Neural cell (in vitro differentiated cells): ENCODE results near the gene APEX1. TPM values are rescaled to one million over a fixed set of nuclear protein-coding genes. Genes with fewer than 3 reads are reported as not detected.

ENCODE experiments used
- H2AFZ ChIP-seq: fragments of 200-600, 300-800 bp; sonication (generic), shearing (Covaris generic); 2 replicates; pipeline ENCODE4 v1.6.0; 2014; ENCODE audit warnings: low read depth, mild to moderate bottlenecking, antibody characterized with exemption, low read length, moderate library complexity
- H3F3A ChIP-seq: fragments of 200-600 bp; shearing (Covaris generic); 2 replicates; pipeline ENCODE4 v1.6.1; 2016; ENCODE audit warnings: mild to moderate bottlenecking, moderate library complexity, mixed read lengths, antibody characterized with exemption, low read length; ENCODE audit not compliant: insufficient read depth, poor library complexity, severe bottlenecking
- H3K27ac ChIP-seq: fragments of 200-600, 300-800 bp; sonication (generic), shearing (Covaris generic); 2 replicates; pipeline ENCODE4 v1.5.1; 2014; ENCODE audit warnings: mild to moderate bottlenecking, low read length, moderate library complexity
- H3K27me3 ChIP-seq: fragments of 300-800, 200-600 bp; sonication (generic), shearing (Covaris generic); 2 replicates; pipeline ENCODE4 v1.6.0; 2014; ENCODE audit warnings: mild to moderate bottlenecking, low read depth, low read length, moderate library complexity; ENCODE audit not compliant: insufficient read depth
- H3K36me3 ChIP-seq: fragments of 300-800, 200-600 bp; sonication (generic), shearing (Covaris generic); 2 replicates; pipeline ENCODE4 v1.5.1; 2014; ENCODE audit warnings: mild to moderate bottlenecking, antibody characterized with exemption, low read length, moderate library complexity; ENCODE audit not compliant: insufficient read depth
- H3K4me2 ChIP-seq: fragments of 300-800, 200-600 bp; sonication (generic), shearing (Covaris generic); 2 replicates; pipeline ENCODE4 v1.6.0; 2014; ENCODE audit warnings: mild to moderate bottlenecking, low read length
- H3K4me3 ChIP-seq: fragments of 300-800, 200-600 bp; sonication (generic), shearing (Covaris generic); 2 replicates; pipeline ENCODE4 v1.5.1; 2014; ENCODE audit warnings: mild to moderate bottlenecking, low read length, moderate library complexity
- H3K79me2 ChIP-seq: fragments of 200-600 bp; shearing (Covaris generic); replicated peaks from 2 replicates; pipeline ENCODE4 v1.6.0; 2014; ENCODE audit warnings: mild to moderate bottlenecking, low read length, moderate library complexity; ENCODE audit not compliant: insufficient read depth
- H3K9ac ChIP-seq: fragments of 300-800, 200-600 bp; sonication (generic), shearing (Covaris generic); 2 replicates; pipeline ENCODE4 v1.6.1; 2016; ENCODE audit warnings: mild to moderate bottlenecking, low read length, mixed read lengths
- H3K9me2 ChIP-seq: fragments of 200-600 bp; shearing (Covaris generic); 2 replicates; pipeline ENCODE4 v1.6.1; 2016; ENCODE audit warnings: mild to moderate bottlenecking, low read length, mixed read lengths; ENCODE audit not compliant: insufficient read depth
- H3K9me3 ChIP-seq: fragments of 200-600, 300-800 bp; sonication (generic), shearing (Covaris generic); 2 replicates; pipeline ENCODE4 v1.6.1; 2016; ENCODE audit warnings: mild to moderate bottlenecking, mixed run types, low read length, moderate library complexity, mixed read lengths
- H4K20me1 ChIP-seq: fragments of 200-600 bp; shearing (Covaris generic); 2 replicates; pipeline ENCODE4 v1.6.1; 2016; ENCODE audit warnings: mild to moderate bottlenecking, mixed run types; ENCODE audit not compliant: insufficient read depth
- EP300 ChIP-seq: fragments of 450-650 bp; conservative IDR thresholded peaks from 2 replicates; pipeline ENCODE4 v1.6.1; 2014; ENCODE audit warnings: antibody characterized with exemption, mild to moderate bottlenecking, moderate library complexity; ENCODE audit not compliant: poor library complexity, severe bottlenecking
- EZH2 ChIP-seq: fragments of 200-600, 300-800 bp; shearing (Covaris generic), sonication (generic); IDR thresholded peaks from 2 replicates; pipeline ENCODE4 v1.6.1; 2014; ENCODE audit warnings: antibody characterized with exemption, low read length, borderline replicate concordance, mild to moderate bottlenecking; ENCODE audit not compliant: insufficient read depth, poor library complexity, severe bottlenecking
- MXI1 ChIP-seq: fragments of 450-650 bp; conservative IDR thresholded peaks from 2 replicates; pipeline ENCODE4 v1.6.1; 2014; ENCODE audit warnings: antibody characterized with exemption, mild to moderate bottlenecking; ENCODE audit not compliant: poor library complexity, severe bottlenecking
- POLR2AphosphoS5 ChIP-seq: IDR thresholded peaks from 2 replicates; pipeline ENCODE4 v1.6.1; 2012
- RAD21 ChIP-seq: fragments of 450-650 bp; conservative IDR thresholded peaks from 2 replicates; pipeline ENCODE4 v1.6.1; 2014; ENCODE audit warnings: antibody characterized with exemption, mild to moderate bottlenecking, moderate library complexity
- REST ChIP-seq: IDR thresholded peaks from 2 replicates; pipeline ENCODE4 v1.6.1; 2012; ENCODE audit warnings: borderline replicate concordance
- SMC3 ChIP-seq: fragments of 450-650 bp; conservative IDR thresholded peaks from 2 replicates; pipeline ENCODE4 v1.6.1; 2014; ENCODE audit warnings: antibody characterized with exemption, mild to moderate bottlenecking, moderate library complexity; ENCODE audit not compliant: poor library complexity
- TAF1 ChIP-seq: IDR thresholded peaks from 2 replicates; pipeline ENCODE4 v1.6.1; 2012; ENCODE audit warnings: low read depth
- polyA plus RNA-seq: library from polyadenylated mRNA; depleted of rRNA; stranded (reverse); fragments of >200 nt; gene quantifications from 2 replicates; pipeline ENCODE4 v1.2.3, GENCODE V29; 2014
- TF ChIP-seq, protein P1 (sequence below): fragments of 450-650 bp; IDR thresholded peaks from 2 replicates; pipeline ENCODE4 v1.5.1; 2014; ENCODE audit warnings: antibody characterized with exemption, mild to moderate bottlenecking, moderate library complexity; ENCODE audit not compliant: poor library complexity, severe bottlenecking

APEX1 gene
- polyA plus RNA-seq, 1 donor from 2014 or later: 44.5 TPM

GRCh38 chr14:20468764-20469241, 13.8 kb downstream of the APEX1 start:
- Histone ChIP-seq H4K20me1 (no peaks in the 10 kb centered on the region), H3K36me3 (no peaks in the 10 kb centered on the region), H3K4me3 (peak overlapping the region; percentile 98), H3K4me2 (peak overlapping the region; percentile 98), H3K9ac (peak overlapping the region; percentile 77), H3K79me2 (no peaks in the 10 kb centered on the region), H3F3A (no peaks in the 10 kb centered on the region), H3K9me2 (no peaks in the 10 kb centered on the region), H2AFZ (peak overlapping the region; percentile 94), H3K27me3 (no peaks in the 10 kb centered on the region), H3K9me3 (no peaks in the 10 kb centered on the region), H3K27ac (peak overlapping the region; percentile 53)
- TF ChIP-seq REST (peak; percentile 7), RAD21 (no peak)

DNA sequence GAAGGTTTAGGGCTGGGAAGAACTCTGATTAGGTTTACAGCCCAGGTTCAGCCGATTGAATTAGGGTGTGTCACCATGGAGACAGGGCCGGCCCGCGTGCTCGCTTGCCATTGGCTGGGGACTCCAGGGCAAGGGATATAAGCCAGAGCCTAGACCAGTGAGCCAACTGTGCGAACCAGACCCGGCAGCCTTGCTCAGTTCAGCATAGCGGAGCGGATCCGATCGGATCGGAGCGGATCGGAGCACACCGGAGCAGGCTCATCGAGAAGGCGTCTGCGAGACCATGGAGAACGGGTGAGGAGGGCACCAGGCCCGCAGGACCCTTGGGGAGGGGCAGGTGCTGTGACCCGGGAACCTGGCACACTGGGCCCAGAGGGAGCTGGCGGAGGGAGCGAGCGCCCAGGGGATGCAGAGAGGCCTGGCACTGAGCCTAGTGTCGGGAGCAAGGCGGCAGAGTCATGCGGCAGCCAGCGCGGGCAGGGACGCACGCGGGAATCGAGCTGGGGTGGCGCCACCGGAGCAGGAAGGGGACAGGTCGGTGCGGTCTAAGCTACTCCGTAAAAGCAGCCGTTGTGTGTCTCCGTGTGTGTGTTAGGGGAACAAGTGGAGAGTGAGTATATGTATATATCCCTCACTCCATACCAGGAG, 14.3 kb downstream of the APEX1 start, which contains the start of gene PNP:
Gene PNP, plus strand, starts transcription at position 165 of the 648 bp plus-strand sequence. Its CDS starts 119 bp downstream, at position 284.
- Histone ChIP-seq H4K20me1 (no peaks in the 10 kb centered on the region), H3F3A (no peaks in the 10 kb centered on the region), H3K27me3 (no peaks in the 10 kb centered on the region), H3K27ac (peak within 1 kb of the TSS; percentile 53), H3K4me2 (peak within 1 kb of the TSS; percentile 98), H3K36me3 (no peaks in the 10 kb centered on the region), H2AFZ (peak within 1 kb of the TSS; percentile 94), H3K9me3 (no peaks in the 10 kb centered on the region), H3K9ac (peak within 1 kb of the TSS; percentile 77), H3K4me3 (peak within 1 kb of the TSS; percentile 98), H3K9me2 (no peaks in the 10 kb centered on the region), H3K79me2 (no peaks in the 10 kb centered on the region)
- TF ChIP-seq REST: peak; percentile 73
- TF ChIP-seq EZH2: no peak
- TF ChIP-seq RAD21: peak; percentile 35
- TF ChIP-seq TAF1: peak; percentile 63
- peak; percentile 6 for TF ChIP-seq EP300
- peak; percentile 44 for TF ChIP-seq SMC3
- TF ChIP-seq MXI1: peak; percentile 65
- TF ChIP-seq POLR2AphosphoS5: peak; percentile 83
- TF ChIP-seq, protein P1, sequence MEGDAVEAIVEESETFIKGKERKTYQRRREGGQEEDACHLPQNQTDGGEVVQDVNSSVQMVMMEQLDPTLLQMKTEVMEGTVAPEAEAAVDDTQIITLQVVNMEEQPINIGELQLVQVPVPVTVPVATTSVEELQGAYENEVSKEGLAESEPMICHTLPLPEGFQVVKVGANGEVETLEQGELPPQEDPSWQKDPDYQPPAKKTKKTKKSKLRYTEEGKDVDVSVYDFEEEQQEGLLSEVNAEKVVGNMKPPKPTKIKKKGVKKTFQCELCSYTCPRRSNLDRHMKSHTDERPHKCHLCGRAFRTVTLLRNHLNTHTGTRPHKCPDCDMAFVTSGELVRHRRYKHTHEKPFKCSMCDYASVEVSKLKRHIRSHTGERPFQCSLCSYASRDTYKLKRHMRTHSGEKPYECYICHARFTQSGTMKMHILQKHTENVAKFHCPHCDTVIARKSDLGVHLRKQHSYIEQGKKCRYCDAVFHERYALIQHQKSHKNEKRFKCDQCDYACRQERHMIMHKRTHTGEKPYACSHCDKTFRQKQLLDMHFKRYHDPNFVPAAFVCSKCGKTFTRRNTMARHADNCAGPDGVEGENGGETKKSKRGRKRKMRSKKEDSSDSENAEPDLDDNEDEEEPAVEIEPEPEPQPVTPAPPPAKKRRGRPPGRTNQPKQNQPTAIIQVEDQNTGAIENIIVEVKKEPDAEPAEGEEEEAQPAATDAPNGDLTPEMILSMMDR: no peak
